Tibial artery (tissue), 4 donors: Measurements from ENCODE around the gene JAKMIP1.

ENCODE experiments used
- DNase-seq, 2 donors: peaks; one replicate each; pipeline ENCODE4 v3.0.0-alpha.2; 2019
- H3K27ac ChIP-seq, 2 donors: fragments of 200-600 bp; sonication (generic) in 1 of 2; 1 replicate in 1 of 2; 2 replicates in 1 of 2; pipeline ENCODE4 v1.5.1; 2018 to 2019; ENCODE audit warnings: mild to moderate bottlenecking in 1 of 2
- H3K27me3 ChIP-seq, 2 donors: fragments of 200-600 bp; sonication (generic) in 1 of 2; one replicate each; pipeline versions ENCODE4 v1.5.1 to v1.6.0; 2016 to 2019
- H3K36me3 ChIP-seq, 3 donors: fragments of 200-600 bp; sonication (generic) in 2 of 3; one replicate each; pipeline ENCODE4 v1.5.1; 2016 to 2019; ENCODE audit warnings: mild to moderate bottlenecking in 2 of 3
- H3K4me1 ChIP-seq, 4 donors: fragments of 200-600 bp; sonication (generic) in 2 of 4; 1 replicate in 3 of 4; 2 replicates in 1 of 4; pipeline ENCODE4 v1.5.1; 2016 to 2019
- H3K4me3 ChIP-seq, 2 donors: fragments of 200-600 bp; sonication (generic) in 1 of 2; 1 replicate in 1 of 2; 2 replicates in 1 of 2; pipeline ENCODE4 v1.5.1; 2018 to 2019; ENCODE audit warnings: mild to moderate bottlenecking in 2 of 2
- H3K9me3 ChIP-seq, 3 donors: fragments of 200-600 bp; sonication (generic) in 1 of 3; one replicate each; pipeline ENCODE4 v1.5.1; 2016 to 2019
- intact Hi-C: fragments of 100-400 bp; cut with DNase I; formaldehyde crosslinking; loops from one replicate; pipeline ENCODE4 v1.15.0; 2023; ENCODE audit warnings: low total_unique reads
- TF ChIP-seq, protein P1 (sequence below), 2 experiments: fragments of 200-600 bp in 1 of 2; fragments of 450-650 bp in 1 of 2; IDR thresholded peaks; one replicate each; pipeline ENCODE4 v1.5.1; 2017 to 2019; ENCODE audit warnings: antibody characterized with exemption in 2 of 2, mild to moderate bottlenecking in 1 of 2, moderate library complexity in 1 of 2

Gene JAKMIP1

DNA sequence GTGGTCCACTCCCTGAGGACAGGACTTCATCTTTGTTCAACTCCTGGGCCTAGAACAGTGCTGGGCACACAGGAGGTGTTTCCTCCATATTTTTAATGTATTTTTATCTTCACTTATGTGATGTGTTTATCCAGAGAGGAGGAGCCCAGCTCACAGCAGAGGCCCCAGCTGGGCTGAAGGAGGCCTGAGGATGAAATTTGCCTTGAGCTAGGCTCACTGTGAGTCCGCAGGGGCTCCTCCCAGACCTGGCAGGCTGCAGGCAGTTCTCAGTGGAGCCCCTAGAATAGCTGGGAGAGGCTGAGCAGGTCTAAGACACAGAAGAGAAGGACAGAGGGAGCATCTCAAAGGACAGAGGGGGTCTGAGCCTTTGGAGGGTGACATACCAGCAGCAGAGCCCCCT lies 208.9 kb downstream of the JAKMIP1 start:
- DNase-seq, result peak in 1 of 2 donors; percentile 20
- Histone ChIP-seq H3K9me3 (no peaks in the 10 kb centered on the region), H3K4me3 (no peak overlapping the region), H3K27me3 (peaks cover 0 to 53% of the 10 kb centered on the region in 2 donors), H3K36me3 (no peaks in the 10 kb centered on the region), H3K4me1 (no peaks in the 10 kb centered on the region), H3K27ac (no peak overlapping the region)
- TF ChIP-seq, protein P1, sequence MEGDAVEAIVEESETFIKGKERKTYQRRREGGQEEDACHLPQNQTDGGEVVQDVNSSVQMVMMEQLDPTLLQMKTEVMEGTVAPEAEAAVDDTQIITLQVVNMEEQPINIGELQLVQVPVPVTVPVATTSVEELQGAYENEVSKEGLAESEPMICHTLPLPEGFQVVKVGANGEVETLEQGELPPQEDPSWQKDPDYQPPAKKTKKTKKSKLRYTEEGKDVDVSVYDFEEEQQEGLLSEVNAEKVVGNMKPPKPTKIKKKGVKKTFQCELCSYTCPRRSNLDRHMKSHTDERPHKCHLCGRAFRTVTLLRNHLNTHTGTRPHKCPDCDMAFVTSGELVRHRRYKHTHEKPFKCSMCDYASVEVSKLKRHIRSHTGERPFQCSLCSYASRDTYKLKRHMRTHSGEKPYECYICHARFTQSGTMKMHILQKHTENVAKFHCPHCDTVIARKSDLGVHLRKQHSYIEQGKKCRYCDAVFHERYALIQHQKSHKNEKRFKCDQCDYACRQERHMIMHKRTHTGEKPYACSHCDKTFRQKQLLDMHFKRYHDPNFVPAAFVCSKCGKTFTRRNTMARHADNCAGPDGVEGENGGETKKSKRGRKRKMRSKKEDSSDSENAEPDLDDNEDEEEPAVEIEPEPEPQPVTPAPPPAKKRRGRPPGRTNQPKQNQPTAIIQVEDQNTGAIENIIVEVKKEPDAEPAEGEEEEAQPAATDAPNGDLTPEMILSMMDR (IDR thresholded peaks at IDR 0.05), result no peak
- intact Hi-C loops, result no loop called here

GRCh38 chr4:5990446-5991160 lies 209.7 kb downstream of the JAKMIP1 start:
- Histone ChIP-seq H3K4me1 (no peaks in the 10 kb centered on the region), H3K27me3 (peaks cover 0 to 49% of the 10 kb centered on the region in 2 donors), H3K9me3 (no peaks in the 10 kb centered on the region), H3K27ac (no peak overlapping the region), H3K4me3 (no peak overlapping the region), H3K36me3 (no peaks in the 10 kb centered on the region)
- TF ChIP-seq, protein P1 (IDR thresholded peaks at IDR 0.05), result no peak
- intact Hi-C loops, result no loop called here
- DNase-seq, result peak in 1 of 2 donors; percentile 23

DNA sequence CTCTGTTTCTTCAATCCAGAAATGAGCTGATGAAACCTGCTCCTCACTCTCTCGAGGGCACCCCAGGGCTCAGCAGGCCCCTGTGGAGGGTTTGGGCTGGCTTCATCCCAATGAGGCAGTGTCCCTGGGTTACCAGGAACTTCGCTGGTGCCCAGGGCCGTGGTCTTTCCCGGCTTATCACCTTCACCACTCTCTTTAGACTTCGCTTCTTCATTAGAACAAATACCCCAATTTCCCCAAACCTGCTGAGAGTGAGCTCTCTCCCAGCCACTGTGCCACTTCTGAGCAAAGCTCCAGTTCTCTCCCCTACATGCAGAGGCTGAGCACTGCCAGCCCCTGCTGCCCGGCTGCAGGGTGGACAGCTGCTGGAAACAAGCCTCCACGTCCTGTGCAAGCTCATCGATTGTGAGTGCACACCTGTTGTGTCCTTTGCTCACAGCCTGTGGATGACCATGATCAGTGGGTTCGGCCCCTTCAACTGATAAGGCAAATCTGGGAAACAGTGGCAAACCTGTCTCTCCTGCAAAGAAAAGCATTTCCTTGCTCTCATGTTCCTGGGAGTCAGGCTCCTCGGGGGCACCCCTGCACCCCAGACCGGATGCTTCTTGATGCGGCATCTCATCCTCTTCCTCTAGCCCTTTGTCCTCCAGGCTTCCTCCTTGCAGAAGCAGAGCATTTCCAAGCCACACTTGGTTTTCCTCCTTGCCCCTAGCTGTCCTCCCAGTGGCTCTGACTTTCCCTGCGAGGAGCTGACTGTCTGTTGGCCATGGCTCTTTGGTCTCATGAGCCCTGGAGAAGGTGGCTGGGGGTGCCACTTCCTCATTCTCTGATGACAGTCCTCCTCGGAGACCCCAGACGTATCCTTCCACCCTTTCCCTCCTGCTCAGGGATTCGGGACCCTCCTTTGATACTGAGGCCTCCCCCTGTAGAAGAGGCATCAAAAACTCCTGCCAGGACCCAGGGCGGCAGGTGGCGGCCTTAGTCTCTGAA lies 210.8 kb downstream of the JAKMIP1 start:
- H3K27ac ChIP-seq, result no peak overlapping the region
- no peaks in the 10 kb centered on the region for H3K4me1 ChIP-seq
- no peak overlapping the region for H3K4me3 ChIP-seq
- peak in 1 of 2 donors; percentile 19 for DNase-seq
- peaks cover 0 to 41% of the 10 kb centered on the region in 2 donors for H3K27me3 ChIP-seq
- TF ChIP-seq, protein P1 (IDR thresholded peaks at IDR 0.05), result no peak
- H3K9me3 ChIP-seq, result no peaks in the 10 kb centered on the region
- intact Hi-C loops, result no loop called here
- no peaks in the 10 kb centered on the region for H3K36me3 ChIP-seq

DNA sequence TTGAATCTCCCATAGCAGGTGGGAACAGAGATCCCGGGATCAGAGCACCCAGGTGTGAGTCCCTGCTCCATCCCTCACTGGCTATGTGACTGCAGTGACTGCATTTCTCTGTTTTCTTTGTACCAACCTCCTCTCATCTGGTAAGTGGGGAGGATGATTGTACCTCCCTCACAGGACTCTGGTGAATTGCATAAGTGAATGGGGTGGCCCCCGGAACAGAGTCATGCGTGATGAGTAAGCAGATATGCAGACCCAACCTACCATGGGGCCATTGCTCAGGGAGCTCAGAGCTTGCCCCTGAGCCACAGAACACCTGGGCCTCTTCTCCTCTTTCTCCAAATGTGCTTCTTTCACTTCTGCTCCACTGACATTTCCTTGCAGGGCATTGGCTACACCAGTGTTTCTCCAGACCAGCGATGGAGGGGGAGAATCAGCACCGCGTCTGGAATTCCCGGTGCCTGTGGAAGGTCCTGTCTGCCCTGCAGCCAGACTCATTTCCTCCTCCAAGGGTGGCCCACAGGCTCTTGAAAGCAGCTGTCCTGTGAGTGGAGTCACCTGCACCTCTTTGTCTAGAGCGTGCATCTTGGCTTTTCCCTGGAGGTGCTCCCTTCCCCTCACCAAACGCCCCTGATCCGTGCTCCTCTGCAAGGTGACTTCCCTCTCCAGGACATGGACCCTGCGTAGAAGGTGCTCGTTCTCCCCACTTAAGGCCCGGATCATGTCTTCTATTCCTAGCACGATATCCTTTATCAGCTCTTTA lies 212.1 kb downstream of the JAKMIP1 start:
- Histone ChIP-seq H3K9me3 (peaks cover 0 to 5% (median 0%) of the 10 kb centered on the region in 3 donors), H3K27ac (no peak overlapping the region), H3K4me3 (no peak overlapping the region), H3K27me3 (peaks cover 0 to 30% of the 10 kb centered on the region in 2 donors), H3K36me3 (no peaks in the 10 kb centered on the region), H3K4me1 (no peaks in the 10 kb centered on the region)
- peak; percentile 11 to 24 for DNase-seq
- intact Hi-C loops, result no loop called here
- TF ChIP-seq, protein P1 (IDR thresholded peaks at IDR 0.05), result no peak

DNA sequence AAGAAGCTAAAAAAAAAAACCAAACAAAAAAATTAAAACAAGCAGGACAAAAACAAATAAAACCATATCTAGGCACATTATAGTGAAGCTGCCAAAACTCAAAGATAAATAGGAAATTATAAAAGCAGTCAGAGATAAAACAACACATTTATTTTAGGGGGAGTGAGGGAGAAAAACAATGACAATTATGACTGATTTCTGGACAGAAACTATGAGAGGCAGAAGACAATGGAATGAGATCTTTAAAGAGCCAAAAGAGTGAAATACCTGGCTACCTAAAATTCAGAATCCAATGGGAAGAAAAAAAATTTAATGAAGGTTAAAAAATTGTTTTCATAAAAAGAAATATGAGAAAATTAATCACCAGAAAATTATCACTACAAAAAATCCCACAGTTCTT lies 215.5 kb downstream of the JAKMIP1 start:
- DNase-seq, result no peak
- intact Hi-C loops, result no loop called here
- H3K4me1 ChIP-seq, result no peaks in the 10 kb centered on the region
- peaks cover 0 to 5% (median 0%) of the 10 kb centered on the region in 3 donors for H3K9me3 ChIP-seq
- no peak overlapping the region for H3K4me3 ChIP-seq
- no peaks in the 10 kb centered on the region for H3K36me3 ChIP-seq
- TF ChIP-seq, protein P1 (IDR thresholded peaks at IDR 0.05), result no peak
- H3K27ac ChIP-seq, result no peak overlapping the region
- peaks cover 0 to 27% of the 10 kb centered on the region in 2 donors for H3K27me3 ChIP-seq
